GM12865 (cell line): ENCODE data around the gene IFI27.

ENCODE experiments used
- DNase-seq: peaks from one replicate; pipeline ENCODE4 v3.0.0; 2010; ENCODE audit warnings: low read depth
- H3K4me3 ChIP-seq: 2 replicates; pipeline ENCODE4 v1.5.1; 2011; ENCODE audit warnings: mild to moderate bottlenecking, low read depth, low read length, control low read depth
- TF ChIP-seq, protein P1 (sequence below): IDR thresholded peaks from 2 replicates; pipeline ENCODE4 v1.5.1; 2011; ENCODE audit warnings: low read length, control low read depth, low read depth, inconsistent platforms; ENCODE audit not compliant: insufficient read depth; ENCODE audit errors: missing control alignments

Gene IFI27

DNA sequence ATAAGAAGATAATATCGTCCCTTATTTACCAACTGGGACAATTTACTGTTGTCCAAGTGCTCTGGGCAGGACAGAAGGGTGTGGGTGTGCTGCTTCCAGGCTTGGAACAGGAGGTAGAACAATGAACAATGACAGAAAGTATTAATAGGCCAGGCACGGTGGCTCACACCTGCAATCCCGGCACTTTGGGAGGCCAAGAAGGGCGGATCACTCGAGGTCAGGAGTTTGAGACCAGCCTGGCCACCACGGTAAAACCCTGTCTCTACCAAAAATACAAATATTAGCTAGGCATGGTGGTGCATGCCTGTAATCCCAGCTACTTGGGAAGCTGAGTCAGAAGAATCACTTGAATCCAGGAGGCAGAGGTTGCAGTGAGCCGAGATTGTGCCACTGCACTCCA lies 2.5 kb downstream of the IFI27 start:
- DNase-seq = no peak
- H3K4me3 ChIP-seq = no peak overlapping the region
- TF ChIP-seq, protein P1, sequence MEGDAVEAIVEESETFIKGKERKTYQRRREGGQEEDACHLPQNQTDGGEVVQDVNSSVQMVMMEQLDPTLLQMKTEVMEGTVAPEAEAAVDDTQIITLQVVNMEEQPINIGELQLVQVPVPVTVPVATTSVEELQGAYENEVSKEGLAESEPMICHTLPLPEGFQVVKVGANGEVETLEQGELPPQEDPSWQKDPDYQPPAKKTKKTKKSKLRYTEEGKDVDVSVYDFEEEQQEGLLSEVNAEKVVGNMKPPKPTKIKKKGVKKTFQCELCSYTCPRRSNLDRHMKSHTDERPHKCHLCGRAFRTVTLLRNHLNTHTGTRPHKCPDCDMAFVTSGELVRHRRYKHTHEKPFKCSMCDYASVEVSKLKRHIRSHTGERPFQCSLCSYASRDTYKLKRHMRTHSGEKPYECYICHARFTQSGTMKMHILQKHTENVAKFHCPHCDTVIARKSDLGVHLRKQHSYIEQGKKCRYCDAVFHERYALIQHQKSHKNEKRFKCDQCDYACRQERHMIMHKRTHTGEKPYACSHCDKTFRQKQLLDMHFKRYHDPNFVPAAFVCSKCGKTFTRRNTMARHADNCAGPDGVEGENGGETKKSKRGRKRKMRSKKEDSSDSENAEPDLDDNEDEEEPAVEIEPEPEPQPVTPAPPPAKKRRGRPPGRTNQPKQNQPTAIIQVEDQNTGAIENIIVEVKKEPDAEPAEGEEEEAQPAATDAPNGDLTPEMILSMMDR = no peak

DNA sequence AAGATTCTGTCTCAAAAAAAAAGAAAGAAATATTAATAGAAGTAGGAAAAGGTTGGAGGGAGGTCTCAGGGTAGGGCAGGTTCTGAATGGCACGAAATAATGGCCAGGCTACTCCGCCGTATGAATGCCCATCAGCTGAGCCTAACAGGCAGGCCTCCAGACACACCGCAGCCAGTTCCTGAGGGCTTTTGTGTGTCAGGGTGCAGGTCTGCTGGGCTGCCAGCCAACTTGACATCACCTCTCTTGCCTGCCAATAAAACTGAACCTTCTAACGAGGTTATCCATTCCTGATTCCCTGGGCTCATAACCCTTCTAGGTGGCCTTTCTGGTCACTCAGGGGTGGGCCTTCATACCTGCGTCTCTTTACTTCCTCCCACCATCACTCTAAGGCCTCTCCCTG lies 3.0 kb downstream of the IFI27 start:
- no peak overlapping the region for H3K4me3 ChIP-seq
- no peak for DNase-seq
- TF ChIP-seq, protein P1 = no peak

DNA sequence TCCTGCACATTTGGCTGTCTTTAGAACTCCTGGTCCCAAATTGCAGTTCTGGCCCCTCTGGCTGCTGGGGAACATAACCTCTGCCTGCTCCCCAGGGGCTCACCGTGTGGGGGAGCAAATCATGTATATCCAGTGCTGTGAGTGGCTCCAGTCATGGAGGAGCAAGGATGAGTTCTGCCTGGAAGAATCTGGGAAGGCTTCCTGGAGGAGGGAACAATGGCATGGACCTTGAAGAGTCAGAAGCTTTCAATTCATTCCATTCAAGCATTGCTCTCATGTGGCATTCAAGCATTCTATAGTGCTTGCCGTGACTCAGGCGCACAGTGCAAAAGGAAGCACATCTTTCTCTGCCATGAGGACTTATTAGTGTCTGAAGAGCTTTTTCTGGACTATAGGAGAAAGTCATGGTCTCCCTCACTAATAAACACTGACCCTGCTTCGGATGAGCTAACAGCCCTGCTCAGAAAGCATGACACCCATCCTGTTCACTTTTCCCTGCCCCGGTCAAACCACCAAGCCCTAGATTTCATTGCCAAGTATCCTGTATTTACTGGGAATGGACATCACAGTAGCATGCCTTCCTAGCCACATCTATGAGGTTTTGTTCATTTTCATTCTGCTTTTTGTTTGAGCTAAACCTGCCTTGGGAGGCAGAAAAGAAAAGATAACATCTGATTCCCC lies 3.5 kb downstream of the IFI27 start:
- TF ChIP-seq, protein P1 = no peak
- no peak overlapping the region for H3K4me3 ChIP-seq
- no peak for DNase-seq

DNA sequence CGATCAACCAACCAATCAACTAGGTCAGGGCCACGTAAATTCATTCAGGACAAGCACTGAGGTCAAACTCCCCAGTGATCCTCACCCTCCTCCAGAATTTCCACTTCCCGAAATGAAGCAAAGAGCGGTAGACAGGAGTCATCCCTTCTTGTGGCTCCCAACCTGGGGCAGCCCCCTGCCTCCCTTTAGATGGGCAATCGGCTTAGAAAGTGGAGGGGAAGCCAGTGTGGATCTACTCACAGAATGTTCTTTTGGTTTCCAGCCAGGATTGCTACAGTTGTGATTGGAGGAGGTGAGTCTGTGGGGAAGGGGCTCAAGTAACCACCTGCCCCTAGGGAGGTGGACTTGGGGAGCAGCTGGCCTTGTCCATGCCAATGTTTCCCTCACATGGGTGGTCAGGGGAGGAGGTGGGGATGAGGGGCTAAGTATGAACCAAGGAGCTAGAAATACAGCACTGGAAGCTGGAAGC lies 4.1 kb downstream of the IFI27 start:
- no peak overlapping the region for H3K4me3 ChIP-seq
- TF ChIP-seq, protein P1 = no peak
- no peak for DNase-seq

DNA sequence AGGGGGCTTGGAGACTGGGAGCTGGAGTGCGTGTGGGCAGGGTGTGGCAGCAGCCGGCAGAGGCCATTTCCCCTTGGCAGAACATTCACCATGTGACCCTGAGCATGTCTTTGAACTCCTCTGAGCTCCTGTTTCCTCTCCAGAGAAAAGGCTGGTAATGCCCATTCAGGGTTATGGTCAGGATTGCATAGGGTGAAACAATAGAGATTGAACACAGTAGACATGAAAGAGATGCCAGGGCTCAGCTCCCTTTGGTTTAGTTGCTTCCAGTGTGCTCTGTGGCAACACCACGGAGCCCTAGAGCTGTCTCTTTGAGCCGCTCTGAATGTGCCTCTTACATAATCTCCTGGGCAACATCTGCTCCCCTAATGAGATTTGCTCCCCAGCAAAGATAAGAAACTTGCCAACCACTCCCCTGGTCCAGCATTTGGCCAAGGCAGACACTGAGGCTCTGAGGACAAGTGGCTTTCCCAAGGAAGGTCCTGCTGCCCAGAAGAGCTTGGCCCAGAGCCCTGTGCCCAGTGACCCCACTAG lies 4.6 kb downstream of the IFI27 start:
- DNase-seq = no peak

DNA sequence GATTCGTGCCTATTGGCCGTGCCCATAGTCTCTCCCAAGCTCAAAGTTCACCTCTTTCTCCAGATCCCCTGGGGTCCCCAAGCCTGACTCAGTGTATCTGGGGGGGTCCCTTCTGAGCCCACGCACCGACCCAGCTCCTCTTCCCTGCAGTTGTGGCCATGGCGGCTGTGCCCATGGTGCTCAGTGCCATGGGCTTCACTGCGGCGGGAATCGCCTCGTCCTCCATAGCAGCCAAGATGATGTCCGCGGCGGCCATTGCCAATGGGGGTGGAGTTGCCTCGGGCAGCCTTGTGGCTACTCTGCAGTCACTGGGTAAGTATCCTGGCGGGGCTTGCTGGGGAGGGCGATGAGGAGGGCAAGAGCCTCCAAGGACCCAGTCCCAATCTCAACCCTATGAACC lies 5.1 kb downstream of the IFI27 start:
- no peak for DNase-seq
- H3K4me3 ChIP-seq = no peak overlapping the region
- TF ChIP-seq, protein P1 = no peak

More for the DNA sequence above, 4.6 kb downstream of the IFI27 start:
- TF ChIP-seq, protein P1 = no peak
- no peak overlapping the region for H3K4me3 ChIP-seq

DNA sequence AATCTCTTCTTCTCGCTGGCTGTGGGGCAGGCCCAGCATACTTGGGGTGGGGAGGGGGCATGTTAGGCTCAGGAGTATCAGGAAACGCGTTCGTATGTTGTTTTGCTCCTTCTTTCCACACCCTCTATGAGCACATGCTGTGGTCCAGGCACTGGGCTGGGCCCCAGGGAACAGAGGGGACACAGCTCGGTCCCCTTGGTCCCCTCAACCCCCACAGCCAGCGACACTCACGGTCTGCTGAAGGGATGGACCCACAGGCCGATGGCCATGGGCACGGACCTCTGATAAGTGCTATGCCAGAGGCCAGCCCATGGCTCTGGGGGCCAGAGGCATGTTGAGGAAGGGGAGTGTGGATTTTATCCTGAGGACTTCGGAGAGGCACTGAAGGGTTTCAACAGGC lies 6.2 kb downstream of the IFI27 start:
- H3K4me3 ChIP-seq = no peak overlapping the region
- TF ChIP-seq, protein P1 = no peak
- DNase-seq = no peak
